NB4 (cell line): Measurements from ENCODE around the gene C9orf78.
A peak's percentile ranks its signal among the peaks of the same experiment; 100 is the strongest.

Source experiments
- DNase-seq: peaks from one replicate; pipeline ENCODE4 v3.0.0; 2010; ENCODE audit warnings: low read depth
- H3K4me3 ChIP-seq: one replicate; pipeline ENCODE4 v1.5.1; 2011; ENCODE audit warnings: mild to moderate bottlenecking, low read depth, low read length, moderate library complexity
- MYC ChIP-seq: IDR thresholded peaks from 2 replicates; pipeline ENCODE4 v1.6.1; 2011; ENCODE audit warnings: low read depth, low read length
- POLR2A ChIP-seq: IDR thresholded peaks from 2 replicates; pipeline ENCODE4 v1.6.1; 2011; ENCODE audit warnings: mild to moderate bottlenecking; ENCODE audit not compliant: insufficient read length; ENCODE audit errors: extremely low read depth
- TF ChIP-seq, protein P1 (sequence below): IDR thresholded peaks from one replicate; pipeline ENCODE4 v1.5.1; 2012; ENCODE audit warnings: low read depth, low read length
- TF ChIP-seq, protein P2 (sequence below): IDR thresholded peaks from 2 replicates; pipeline ENCODE4 v1.6.1; 2011; ENCODE audit warnings: low read depth, low read length

The C9orf78 gene

DNA sequence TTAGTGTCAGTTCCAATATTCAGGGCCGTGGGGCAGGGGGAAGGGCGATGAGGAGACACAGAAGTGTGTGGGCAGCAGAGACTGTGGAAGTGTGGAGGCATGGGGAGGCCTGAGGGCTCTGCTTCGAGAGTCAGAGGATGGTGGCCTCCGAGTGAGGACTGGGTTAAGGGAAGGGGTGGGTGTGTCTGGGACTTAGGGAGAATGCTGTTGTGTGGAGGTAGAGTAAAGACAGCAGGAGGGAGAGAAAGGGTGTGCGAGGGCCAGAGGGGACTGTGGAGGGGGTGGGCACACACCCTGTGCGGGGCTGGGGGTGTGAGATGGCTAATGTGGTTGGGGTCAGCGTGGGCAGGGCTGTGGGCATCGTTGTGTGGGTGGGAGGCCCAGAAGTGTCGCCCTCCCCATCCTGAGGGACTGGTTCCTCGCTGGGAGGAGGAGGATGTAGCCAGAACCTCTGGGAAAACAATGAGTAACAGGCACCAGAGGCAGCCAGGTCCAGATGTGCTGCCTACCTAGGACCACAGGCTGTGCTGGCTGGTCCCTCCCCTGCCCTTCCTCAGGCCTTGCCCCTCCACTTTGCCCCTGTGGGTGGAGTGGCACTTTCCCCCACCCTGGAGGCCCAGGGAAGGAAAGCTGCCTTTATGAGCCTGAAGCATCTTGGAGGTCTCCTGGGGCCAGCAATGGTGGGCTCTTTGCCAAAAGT is 4.4 kb upstream of the C9orf78 start:
- TF ChIP-seq, protein P1, sequence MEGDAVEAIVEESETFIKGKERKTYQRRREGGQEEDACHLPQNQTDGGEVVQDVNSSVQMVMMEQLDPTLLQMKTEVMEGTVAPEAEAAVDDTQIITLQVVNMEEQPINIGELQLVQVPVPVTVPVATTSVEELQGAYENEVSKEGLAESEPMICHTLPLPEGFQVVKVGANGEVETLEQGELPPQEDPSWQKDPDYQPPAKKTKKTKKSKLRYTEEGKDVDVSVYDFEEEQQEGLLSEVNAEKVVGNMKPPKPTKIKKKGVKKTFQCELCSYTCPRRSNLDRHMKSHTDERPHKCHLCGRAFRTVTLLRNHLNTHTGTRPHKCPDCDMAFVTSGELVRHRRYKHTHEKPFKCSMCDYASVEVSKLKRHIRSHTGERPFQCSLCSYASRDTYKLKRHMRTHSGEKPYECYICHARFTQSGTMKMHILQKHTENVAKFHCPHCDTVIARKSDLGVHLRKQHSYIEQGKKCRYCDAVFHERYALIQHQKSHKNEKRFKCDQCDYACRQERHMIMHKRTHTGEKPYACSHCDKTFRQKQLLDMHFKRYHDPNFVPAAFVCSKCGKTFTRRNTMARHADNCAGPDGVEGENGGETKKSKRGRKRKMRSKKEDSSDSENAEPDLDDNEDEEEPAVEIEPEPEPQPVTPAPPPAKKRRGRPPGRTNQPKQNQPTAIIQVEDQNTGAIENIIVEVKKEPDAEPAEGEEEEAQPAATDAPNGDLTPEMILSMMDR: no peak
- TF ChIP-seq, protein P2, sequence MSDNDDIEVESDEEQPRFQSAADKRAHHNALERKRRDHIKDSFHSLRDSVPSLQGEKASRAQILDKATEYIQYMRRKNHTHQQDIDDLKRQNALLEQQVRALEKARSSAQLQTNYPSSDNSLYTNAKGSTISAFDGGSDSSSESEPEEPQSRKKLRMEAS: no peak
- TF ChIP-seq POLR2A: no peak
- no peak for DNase-seq
- H3K4me3 ChIP-seq: peak overlapping the region; percentile 3

DNA sequence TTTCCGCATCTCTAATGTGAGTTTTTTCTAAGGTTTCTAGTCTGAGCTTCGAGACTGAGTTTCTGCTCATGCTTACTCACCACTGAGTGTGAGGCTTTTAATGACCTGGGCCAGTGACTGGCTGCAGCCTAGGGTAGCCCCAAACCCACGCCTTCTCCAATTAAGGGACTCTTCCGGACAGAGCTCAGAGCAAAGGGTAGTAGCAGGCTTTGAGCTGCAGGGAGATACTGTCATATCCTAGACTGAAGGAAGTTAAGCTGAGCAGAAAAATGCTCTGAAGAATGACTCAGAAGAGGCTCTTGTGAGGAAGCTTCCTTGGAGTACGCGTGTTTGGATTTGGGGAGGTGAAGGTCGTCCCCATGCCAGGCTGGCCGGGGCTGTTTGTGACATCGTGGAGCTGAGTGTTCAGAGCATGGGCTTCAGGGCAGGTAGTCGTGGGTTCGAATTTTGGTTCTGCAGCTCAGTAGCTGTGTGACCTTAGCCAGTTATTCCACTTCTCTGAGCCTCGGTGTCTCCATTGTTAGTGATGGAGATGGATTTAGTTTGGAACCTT is 3.7 kb upstream of the C9orf78 start:
- TF ChIP-seq, protein P2: no peak
- TF ChIP-seq, protein P1: no peak
- no peak for TF ChIP-seq MYC
- TF ChIP-seq POLR2A: no peak
- peak; percentile 79 for DNase-seq
- peak overlapping the region; percentile 3 for H3K4me3 ChIP-seq

DNA sequence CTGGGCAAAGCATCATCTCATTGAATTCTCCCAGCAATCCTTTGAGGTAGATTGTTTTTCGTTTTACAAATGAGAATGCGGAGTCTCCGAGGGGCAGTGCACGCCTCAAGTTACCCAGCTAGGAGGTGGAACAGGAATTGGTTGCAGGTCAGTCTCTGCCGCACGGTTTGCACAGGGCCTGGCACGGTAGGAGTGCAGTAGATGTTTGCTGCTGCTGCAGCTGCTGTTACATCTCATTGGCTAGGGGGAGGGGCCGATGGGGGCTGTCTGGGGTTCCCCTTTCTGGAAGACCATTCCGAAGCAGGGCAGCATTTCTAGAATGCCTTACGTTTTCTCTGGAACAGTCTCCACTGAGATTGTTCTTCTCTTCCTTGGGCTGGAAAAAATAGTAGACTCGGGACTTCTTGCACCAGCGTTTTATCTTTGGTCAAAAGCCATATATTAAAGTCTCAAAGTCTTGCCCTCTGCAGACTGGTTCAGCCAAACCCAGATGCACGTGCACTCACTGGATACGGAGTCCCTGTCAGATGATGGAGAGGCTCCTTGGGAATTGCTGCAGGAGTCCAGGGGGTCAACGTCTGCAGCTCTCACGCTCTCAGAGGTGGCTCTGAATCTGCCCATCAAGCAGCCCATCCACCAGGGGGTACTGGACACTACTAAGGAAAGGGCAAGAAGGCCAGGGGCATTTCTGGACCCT is 1.4 kb upstream of the C9orf78 start:
- peak overlapping the region; percentile 75 for H3K4me3 ChIP-seq
- no peak for TF ChIP-seq MYC
- TF ChIP-seq, protein P2: no peak
- no peak for TF ChIP-seq POLR2A
- TF ChIP-seq, protein P1: no peak
- peak; percentile 78 for DNase-seq

DNA sequence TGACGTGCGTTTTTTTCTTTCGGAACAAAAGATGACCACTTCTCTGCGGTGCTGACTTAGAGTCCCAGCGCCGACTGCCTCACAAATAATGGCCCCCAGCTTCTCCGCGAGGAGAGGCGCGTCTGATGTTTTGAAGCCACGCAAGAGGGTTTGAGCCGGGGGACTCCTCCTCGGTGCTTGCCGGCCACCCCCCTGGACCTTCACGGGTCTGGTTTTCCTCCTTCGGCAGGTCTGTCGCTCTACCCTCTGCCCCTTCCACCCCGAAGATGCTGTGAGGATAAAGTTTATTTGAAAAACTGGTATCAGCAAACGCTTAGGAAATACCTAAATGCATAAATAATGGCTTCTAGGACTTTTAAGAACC is 767 bp upstream of the C9orf78 start:
- no peak for DNase-seq
- TF ChIP-seq, protein P1: no peak
- TF ChIP-seq, protein P2: no peak
- TF ChIP-seq MYC (no peak), POLR2A (no peak)

DNA sequence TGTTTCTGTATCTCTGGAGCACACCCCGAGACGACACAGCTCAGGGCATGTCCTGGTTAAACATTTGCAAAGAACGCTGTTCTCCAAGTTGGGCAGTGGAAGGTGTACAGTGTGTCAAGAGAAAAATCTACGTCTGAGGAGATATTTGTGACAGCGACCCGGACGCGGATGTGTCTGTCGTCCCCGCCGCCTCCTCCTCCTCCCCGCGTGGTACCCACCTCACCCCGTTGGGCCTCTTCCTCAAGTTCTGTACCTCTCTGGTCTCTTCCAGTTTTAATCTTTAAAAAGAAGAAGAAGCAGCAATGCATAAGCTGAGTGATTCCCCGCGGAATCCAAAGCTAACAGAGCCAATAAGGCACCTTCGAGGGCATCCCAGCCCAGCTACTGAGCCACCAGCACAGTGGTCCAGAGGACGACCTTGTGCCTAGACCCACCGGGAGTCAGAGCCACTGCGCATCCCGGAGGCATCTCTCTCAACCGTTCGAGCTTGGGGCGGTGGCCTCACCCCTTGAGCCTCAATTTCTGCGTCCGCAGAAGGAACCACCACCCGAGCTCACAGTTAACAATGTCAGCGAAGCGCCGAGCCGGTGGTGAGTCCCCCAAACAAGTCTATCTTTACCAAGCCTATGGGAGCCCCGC is 467 bp downstream of the C9orf78 start:
- DNase-seq: peak; percentile 47
- peak overlapping the region; percentile 99 for H3K4me3 ChIP-seq
- TF ChIP-seq POLR2A (no peak), MYC (no peak)
- TF ChIP-seq, protein P2: no peak

More for the DNA sequence above, 767 bp upstream of the C9orf78 start:
- peak overlapping the region; percentile 75 for H3K4me3 ChIP-seq
